GM21390 (cell line): Measurements from ENCODE around the gene TPP1.
A peak's percentile ranks its signal among the peaks of the same experiment; 100 is the strongest.

Source experiments
- ATAC-seq: cut with Tn5 transposase; IDR thresholded peaks from one replicate; pipeline ENCODE4 v1.9.1; 2021; ENCODE audit not compliant: unreplicated experiment

Gene TPP1

DNA sequence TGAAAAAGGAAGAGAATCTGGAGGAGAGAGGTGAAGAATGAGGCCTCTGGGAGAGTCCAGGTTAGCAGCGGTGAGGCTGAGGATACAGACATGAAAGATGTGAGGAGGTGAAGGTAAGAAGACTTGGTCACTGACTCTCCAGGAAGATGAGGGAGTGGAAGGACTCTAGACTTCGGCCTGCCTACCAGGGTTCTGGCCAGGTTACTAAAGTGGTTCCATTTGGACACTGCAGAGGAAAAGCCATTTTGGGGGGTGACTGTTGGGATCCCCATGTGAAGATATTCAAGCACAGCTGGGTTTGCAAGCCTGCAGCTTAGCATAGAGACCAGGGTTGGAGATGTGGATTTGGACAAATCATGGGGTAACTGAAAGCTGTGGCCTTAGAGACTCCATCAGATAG is 28.6 kb upstream of the TPP1 start:
- ATAC-seq, result no peak

GRCh38 chr11:6646918-6647679 is 27.9 kb upstream of the TPP1 start:
- peak; percentile 96 for ATAC-seq

DNA sequence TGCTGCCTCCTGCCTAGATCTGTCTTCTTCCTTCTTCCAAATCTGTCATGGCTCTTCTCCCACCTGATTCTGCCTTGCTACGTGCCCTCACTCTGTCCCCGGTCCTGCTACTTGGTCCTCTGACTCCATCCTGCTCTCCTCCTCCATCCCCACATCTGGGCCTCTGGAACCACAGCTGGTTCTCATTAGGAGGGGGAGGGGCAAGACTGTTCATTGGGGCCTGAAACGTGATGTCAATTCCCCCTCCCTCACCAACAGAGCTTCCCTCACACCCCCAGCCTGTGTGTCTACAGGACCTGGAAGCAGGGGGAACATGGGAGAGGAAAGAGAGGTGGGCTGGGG is 27.3 kb upstream of the TPP1 start:
- ATAC-seq, result no peak

DNA sequence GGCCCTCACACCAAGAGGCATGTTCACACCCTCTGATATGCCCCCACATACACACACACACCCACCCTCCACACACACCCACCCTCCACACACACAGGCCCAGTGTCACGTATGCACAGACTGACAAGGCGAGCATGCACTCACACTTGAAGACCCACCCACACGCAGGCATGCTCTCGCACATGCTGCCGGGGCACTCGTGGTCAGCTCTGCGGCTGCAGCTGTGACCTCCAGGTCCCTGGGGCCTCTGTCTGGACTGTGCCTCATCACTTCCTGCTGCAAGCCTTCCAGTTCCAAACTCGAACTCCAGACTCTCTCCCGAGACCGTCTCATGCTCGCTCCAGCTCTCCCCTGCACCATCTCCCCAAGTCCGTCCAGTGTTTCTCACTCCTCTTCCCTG is 26.8 kb upstream of the TPP1 start:
- ATAC-seq, result no peak

- no peak for ATAC-seq
These were observed 23.7 kb upstream of the TPP1 start for GRCh38 chr11:6642957-6643356.

- no peak for ATAC-seq
These were observed 21.9 kb upstream of the TPP1 start for GRCh38 chr11:6640985-6641701.

DNA sequence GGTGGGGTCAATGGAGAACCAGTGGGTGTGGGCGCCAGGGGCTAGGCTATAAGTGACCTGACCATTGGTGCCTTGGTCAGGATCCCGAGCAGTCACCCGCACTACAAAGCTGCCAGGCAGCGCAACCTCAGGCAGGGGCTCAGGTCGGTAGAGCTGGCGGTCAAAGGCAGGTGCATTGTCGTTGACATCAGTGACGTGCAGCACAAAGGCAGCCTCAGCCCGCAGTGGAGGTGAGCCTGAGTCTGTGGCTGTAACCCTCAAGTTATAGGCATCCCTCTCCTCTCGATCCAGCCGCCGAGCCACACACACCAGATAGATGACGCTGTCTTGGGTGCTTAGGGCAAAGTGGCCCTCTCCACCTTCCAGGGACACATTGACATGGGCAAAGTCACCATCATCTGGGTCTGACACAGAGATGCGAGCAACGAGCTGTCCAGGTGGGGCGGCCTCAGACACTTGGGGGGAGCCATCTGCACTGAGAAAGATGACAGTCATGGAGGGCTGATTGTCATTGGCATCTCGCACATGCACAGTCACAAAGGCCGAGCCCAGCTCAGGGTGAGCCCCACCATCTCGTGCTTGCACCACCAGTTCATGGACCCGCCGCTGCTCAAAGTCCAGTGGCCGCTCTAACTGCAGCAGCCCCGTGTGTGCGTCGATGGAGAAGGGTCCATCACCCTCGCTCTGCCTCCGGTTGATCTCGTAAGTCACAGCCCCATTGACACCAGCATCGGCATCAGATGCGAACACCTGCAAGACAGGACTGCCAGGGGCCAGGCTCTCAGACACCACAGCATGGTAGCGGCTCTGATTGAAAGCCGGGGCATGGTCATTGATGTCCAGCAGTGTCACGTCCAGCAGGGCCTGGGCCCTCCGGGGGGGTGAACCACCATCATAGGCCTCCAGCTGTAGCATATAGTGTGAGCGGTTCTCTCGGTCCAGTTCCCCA is 21.1 kb upstream of the TPP1 start:
- ATAC-seq, result no peak

DNA sequence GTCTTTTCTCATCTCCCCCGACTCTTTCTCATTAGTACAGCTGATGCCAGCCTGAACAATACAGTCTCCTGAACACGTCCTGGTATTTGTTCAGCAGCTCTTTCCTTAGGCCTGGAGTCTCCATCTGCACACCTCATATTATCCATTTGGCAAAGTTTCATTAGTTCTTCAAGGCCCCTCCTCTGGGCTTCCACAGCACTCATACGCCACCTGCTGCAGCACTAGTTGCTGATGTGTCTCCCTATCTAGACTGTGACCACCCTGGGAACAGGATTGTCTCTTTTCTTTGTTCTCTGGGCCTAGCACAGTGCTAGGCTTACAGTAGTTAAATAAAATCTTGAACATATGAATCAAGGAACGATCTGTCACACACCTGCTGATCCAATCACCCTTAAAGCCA is 19.2 kb upstream of the TPP1 start:
- no peak for ATAC-seq

GRCh38 chr11:6637871-6638270 is 18.6 kb upstream of the TPP1 start:
- ATAC-seq, result no peak

GRCh38 chr11:6636480-6636879 is 17.3 kb upstream of the TPP1 start:
- no peak for ATAC-seq

DNA sequence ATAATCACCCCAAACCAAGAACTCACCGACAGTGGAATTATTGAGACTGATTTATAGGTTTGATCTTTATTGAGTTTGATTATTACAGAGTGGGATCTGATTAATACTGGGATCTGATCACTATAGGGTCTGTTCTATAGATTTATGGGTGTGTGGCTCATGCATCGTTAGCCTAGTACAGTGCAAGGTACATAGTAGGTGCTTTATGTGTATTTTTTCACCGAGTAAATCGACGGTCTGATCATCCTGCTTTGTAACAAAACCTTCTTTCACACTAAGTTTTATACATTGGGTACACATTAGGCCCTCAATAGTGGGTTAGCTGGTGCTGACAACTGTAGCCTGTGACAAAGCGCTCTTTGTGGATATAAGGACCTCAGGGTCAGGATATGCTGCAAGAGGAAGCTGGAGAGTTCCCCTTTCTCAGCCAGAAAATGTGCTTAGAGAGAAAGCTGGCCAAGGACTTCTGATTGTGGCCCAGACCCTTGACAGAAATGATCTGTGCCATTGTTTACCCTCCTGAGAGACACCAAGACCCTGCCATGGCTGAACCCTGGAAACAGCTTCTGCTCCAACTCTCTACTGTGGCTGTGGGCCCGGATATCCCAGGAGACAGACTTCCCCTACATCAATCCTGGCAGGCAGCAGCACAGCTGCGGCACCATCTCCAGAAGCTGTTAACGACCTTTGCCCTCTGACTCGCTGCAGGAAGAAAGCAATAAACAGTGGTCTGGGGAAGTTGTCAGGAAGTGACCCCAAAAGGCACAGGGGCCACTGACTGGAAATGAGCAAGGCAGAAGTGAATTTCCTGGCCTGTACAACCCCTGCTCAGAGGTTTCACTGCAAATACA is 16.1 kb upstream of the TPP1 start:
- no peak for ATAC-seq

- ATAC-seq, result no peak
These were observed 15.3 kb upstream of the TPP1 start for GRCh38 chr11:6634534-6634933.

DNA sequence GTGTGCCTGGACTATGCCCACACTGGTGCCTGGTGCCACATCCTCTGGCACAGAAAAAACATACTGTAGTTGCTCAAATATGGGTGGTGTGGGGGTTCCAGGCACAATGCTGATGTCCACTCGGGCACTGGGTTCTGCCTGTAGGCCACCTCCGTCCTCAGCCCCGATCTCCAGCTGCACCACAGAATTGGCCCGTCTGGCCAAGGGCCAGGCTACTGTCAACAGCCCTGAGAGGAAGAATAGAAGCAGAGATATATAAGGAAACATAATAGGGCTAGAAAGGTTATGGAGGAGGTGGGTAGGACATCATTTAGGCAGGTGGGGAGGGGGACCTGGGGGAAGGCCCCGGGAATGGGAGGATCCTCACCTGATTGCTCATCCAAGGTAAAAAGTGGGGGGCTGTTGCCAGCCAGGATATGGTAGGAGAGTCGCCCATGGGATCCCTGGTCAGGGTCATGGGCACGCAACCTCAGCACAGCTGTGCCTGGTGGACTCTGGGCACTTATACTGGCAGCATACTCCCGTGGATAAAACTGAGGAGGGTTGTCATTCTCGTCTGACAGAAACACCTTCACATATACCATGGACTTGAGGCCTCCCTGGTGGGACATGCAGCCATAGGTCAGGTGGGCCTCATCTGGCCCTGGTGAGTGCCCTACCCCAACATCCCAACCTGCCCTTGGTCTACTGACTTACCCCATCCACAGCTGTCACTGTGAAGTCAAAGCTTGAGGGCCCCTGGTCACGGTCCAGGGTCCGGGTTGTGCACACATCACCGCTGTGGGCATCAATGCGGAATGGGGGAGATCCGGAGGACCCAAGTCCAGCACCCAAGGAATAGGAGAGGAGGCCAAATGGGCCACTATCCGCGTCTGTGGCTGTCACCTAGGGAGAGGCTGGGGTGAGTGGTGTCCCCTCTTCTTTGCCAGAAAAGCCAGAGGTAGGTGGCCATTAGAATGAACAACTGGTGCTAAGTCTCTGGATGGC is 14.5 kb upstream of the TPP1 start:
- ATAC-seq, result no peak

DNA sequence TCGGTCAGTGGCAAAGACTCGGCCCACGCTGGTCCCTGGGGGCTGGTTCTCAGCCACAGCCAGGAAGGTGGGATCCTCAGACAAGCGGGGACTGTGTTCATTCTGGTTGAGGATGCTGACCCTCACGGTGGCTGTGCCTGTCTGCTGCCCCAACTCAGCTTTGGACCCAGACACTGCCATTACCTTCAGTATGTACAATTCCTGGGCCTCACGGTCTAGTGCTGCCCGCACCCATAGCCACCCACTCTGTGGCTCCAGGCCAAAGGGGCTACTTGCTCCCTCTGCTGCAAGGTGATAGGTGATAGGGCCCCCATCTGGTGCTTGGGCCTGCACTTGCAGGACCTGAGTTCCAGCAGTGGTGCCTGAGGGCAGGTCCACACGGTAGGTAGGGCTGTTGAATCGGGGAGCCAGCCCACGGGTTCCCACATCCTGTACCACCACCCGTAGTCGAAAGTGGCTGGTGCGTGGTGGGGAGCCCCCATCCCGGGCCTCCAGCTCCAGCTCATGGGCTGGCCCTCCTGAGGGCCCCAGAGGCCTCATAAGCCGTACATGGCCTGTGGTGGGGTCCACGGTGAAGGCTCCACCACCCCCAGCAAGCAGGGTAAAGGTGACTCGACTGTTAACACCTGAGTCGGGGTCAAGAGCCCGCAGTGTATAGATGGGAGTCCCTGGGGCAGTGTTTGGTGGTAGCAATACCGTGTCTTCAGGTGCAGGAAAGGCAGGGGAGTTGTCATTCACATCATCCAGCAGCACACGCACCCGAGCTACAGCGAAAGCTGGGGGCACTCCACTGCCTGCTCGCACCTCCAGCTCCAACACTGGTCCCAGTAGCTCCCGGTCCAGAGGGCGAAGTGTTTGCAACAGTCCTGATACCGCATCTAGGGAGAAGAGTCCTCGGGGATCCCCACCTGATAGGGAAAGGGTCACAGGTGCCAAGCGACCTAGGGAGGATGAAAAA is 13.2 kb upstream of the TPP1 start:
- ATAC-seq, result no peak

DNA sequence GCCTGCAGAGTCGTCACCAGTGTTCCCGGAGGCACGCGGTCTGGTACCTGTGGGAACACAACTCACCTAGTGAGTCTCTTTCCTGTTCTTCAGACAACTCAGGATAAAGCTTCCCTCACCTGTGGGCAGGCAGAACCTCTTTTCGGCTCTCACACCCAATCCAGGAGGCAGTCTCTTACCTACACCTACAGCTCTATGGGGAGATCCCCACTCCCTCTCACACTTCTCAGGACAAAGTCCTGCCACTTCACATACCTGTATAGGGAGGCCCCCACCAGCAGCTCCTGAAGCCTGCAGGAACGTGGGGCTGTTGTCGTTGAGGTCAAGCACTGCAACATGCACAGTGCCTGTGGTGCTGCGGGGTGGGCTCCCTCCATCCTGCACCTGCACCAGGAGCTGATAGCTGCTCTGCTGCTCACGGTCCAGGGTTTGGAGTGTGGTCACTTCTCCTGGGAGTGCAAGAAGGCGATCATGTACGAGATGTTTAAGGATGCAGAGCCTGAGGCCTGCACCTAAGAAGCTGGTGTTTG is 12.2 kb upstream of the TPP1 start:
- ATAC-seq, result no peak

DNA sequence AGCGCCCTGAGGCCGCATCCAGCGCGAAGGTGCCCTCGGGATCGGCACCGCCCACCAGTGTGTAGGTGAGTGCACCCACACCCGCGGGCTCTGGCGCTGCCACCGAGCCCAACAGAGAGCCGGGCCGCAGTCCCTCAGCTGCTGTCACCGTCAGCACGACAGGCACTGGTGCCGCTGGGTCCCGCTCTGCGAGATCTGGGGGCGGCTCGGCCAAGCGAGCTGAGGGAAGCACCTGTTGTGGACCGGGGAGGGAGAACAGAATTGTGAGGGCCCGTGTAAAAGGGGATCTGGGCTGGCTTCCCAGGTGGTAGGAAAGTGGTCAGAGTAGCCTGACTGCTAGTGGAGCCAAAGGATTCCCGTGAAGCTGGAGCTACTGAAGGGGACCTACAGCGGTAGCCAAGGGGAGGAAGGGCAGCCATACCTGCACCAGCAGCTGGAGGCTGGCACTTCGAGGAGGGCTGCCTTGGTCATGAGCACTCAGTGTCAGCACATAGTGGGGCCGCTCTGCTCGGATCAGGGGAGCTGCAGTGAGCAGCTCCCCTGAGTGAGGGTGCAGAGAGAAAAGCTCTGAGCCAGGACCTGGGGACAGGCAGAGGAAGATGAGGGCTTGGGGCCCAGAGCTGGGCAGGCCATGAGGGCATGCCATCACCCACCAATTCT is 11.5 kb upstream of the TPP1 start:
- ATAC-seq, result no peak

DNA sequence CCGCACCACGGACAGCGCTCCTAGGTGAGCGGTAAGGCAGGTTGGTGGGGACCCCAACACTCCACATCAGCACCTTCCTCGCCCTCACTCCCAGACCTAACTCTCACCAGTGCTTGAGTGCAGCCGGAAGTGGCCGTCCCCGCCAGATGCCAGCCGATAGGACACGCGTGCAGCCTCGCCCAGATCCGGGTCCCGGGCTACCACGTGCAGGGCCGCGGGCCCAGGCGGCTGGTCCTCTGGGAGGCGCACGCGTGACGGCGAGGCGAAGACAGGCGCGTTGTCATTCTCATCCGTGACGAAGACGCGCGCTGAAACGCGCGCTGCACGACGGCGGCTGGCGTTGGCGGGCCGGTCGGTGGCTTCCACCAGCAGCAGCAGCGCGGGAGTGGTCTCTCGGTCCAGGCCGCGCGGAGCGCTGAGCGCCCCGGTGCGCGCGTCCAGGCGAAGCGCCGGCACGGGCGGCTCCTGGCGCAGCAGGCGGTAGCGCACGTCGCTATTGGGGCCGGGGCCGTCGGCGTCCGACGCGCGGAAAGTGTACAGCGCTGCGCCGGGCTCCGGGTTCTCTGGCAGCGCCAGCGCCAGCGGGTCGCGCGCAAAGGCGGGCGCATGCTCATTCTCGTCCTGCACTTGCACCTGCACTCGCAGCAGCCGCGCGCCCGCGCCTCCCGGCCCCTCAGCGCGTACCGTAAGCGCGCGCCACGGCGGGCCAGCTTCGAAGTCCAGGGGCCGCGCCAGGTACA is 10.8 kb upstream of the TPP1 start:
- ATAC-seq, result no peak
